Endothelial cell of hepatic sinusoid (primary cell): ENCODE data around the gene NDFIP1.
"Not testable (repeated sequence)": the region's sequence is repeated elsewhere in the genome, so short reads cannot be mapped to it uniquely, and the experiment has no call there.

ENCODE experiments used
- in situ Hi-C: cut with HindIII; loops from 2 replicates; pipeline ENCODE4 v1.10.0; 2017; ENCODE audit warnings: low sequenced_read_pairs

Gene NDFIP1

DNA sequence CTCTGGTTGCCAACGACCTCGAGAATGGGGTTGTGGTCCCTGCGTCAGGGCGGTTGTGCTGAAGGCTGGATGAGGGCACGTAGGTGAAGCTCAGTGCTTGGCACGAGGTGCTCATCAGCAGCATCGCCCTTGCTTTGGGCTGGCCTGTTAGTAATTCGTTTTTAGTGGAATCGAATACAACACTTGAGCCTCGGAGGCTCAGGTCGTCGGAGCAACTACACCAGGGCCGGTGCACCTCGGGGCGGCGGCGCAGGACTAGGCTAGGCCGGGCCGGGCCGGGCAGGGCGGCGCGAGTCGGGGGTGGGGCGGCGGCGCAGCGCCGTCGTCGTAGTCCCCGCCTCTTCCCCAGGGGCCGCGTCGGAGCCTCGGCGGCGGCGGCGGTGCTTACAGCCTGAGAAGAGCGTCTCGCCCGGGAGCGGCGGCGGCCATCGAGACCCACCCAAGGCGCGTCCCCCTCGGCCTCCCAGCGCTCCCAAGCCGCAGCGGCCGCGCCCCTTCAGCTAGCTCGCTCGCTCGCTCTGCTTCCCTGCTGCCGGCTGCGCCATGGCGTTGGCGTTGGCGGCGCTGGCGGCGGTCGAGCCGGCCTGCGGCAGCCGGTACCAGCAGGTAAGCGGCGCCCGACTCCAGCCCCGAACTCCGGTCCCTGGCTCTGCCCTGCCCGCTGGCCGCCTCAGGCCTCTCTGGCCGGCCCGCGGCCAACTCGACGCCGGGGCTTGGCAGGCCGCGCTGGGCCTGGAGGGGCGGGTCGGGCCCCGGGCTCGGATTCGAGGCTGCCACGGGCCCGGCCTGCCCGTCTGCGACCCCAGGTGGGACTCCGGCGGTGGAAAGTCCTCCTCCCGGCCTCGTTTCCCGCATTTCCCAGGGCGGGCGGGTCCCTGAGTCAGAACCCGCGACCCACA lies at the start of gene NDFIP1:
TSS of gene NDFIP1 (plus strand) at position 348 of the 899 bp plus-strand sequence. CDS start at position 544, 196 bp downstream.
- in situ Hi-C loops, result loop anchor here (10.0 kb wide), 1 partner anchor 54 kb away; no protein-coding TSS in a partner anchor

- in situ Hi-C loops, result loop anchor here (10.0 kb wide), 1 partner anchor 45 kb away; the partner anchor contains the start of gene NDFIP1
These were observed 49.2 kb upstream of the NDFIP1 start for GRCh38 chr5:142059304-142059940.

GRCh38 chr5:142063376-142063775 lies 45.2 kb upstream of the NDFIP1 start:
- in situ Hi-C loops, result no loop called here

DNA sequence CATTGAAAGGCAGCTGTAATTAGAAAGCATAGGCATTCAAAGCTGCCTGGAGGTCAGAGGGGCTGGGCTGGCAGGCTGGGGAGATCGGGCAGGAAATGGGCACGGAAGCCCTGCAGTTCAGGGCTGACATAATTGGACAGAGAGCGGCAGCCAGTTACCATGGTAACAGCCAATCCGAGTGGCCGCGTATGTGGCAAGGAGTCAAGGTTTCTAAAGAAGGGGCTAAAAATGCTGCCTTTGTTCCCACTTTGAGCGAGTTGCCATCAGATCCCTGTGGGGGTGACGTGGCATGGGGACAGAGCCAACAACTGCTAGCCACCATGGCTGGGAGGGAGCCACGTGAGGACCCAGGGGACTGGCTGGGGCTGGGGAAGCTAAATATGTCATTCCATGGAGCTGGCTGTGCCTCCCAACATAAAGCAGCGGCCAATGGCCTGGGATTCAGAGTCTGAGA lies 44.7 kb upstream of the NDFIP1 start:
- in situ Hi-C loops, result no loop called here

DNA sequence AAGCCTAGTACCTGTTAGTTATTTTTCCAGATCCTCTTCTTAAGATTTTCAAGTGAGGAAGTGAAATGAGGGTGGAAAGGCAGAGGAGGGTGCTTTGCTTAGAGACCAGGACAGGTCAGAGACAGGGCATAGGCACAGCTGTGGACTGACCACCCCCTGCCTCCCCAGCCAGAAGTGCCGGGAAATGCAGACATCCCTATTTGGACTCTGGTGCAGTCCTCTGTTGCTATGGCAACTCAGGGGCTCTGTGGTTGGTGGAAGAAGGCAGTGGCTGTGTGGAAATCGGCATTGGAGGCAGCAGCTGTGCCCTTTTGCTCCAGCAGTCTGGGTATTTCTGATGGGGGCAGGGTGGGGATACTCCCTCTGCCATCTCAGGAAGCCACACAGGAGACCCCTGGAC lies 43.3 kb upstream of the NDFIP1 start:
- in situ Hi-C loops, result loop anchor here (5.0 kb wide), 2 partner anchors 53 to 82 kb away; partner anchors contain the start of gene GNPDA1

DNA sequence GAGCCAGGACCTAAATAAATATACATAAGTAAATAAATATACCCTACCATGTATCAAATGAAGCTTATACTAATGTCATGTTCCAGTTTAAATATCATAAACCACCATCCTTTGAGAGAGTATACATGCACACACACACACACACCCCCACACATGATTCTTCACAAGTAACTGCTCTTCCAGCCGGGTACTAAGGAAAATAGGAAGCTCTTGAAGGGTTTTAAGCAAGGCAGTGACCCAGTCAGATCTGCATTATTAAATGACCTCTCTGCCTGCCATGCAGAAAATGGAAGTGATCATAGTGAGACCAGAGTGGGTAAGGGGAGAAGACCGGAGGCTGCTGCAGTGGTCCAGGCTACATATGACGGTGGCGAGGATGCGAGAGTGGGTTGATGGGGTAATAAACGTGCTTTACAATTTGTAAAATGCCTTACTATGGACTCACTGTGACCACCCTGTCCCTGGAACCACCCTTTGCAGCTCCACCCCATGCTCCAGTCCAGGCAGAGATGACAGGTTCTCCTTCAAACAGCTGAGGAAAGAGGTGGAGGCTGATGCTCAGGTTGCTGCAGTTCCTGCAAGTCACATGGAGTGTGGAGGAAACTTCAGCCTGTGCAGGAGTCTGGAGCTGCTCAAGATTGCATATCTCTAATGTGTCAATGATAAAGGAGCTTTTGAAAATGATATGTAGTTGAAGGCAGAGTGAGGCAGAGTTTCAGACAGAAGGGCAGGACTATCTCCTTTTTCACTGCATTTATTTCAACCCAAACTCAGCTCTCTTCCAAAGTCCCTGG lies 38.8 kb upstream of the NDFIP1 start:
- in situ Hi-C loops, result loop anchor here (5.0 kb wide), 2 partner anchors 58 to 77 kb away; partner anchors contain the start of gene GNPDA1

DNA sequence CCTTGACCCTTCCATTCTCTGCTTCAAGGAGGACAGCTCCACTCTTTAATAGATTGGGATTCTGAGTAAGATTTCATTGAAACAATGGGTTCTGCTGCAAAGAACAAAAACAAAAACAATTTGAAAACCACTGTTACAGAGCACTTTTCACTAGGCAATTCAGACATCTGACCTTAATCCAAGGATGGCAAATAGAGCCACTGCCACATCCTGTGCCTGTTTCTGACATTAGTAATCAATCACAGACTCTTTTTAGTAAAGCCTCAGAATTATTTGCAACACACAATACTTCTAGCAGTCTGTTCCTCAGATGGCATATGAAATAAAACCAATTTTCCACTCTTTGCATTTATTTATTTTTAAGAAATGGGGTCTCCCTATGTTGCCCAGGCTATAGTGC lies 37.8 kb upstream of the NDFIP1 start:
- in situ Hi-C loops, result no loop called here

DNA sequence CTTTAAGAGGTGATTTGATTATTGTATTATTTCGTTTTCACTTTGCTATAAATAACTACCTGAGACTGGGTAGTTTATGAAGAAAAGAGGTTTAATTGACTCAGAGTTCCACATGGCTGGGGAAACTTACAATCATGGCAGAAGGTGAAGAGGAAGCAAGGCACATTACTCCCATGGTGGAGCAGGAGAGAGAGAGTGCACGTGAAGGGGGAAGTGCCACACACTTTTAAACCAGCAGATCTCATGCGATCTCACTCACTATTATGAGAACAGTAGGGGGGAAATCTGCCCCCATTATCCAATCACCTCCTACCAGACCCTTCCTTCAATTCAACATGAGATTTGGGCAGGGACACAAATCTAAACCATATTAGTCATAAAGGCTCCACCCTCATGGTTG lies 36.1 kb upstream of the NDFIP1 start:
- in situ Hi-C loops, result no loop called here

GRCh38 chr5:142073362-142073988 lies 35.1 kb upstream of the NDFIP1 start:
- in situ Hi-C loops, result no loop called here

GRCh38 chr5:142074006-142074405 lies 34.6 kb upstream of the NDFIP1 start:
- in situ Hi-C loops, result no loop called here

DNA sequence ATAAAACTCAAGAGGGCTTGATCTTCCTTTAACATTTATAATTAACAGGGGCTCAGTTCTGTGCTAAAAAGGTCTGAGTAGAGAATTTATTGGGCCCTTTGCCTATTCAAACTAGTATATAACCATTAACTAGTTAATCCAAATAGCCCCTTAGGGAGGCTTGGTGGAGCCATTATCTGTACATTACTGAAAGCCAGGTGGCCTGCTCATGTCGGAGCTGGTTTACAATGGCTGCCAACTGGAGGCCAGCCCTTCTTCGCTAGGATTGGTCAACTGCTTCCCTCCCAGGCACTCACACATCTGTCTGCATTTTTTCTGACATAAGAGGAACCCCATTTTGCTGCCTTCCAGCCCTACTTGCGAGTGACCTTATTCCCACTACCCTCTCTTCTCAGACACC lies 30.4 kb upstream of the NDFIP1 start:
- in situ Hi-C loops, result no loop called here

- in situ Hi-C loops, result no loop called here
These were observed 29.9 kb upstream of the NDFIP1 start for GRCh38 chr5:142078706-142079105.

DNA sequence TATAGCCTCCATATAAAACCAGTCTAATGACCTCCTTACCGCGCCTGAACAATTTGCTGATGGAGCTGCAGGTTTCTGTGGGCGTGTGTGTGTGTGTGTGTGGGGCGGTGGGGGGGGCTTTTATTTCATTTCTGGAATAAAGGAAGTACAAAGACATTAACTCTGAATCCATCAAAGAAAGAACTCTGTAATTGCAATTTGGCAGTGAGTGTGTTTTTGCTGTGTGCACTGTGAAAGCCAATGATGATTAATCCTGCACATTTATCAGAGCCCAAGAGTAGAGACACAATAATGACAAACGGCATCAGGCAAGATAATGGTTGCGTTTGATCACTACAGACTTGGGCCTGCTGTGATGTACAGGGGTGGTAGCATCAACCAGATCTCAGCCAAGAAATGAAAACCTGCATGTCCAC lies 29.3 kb upstream of the NDFIP1 start:
- in situ Hi-C loops, result no loop called here

DNA sequence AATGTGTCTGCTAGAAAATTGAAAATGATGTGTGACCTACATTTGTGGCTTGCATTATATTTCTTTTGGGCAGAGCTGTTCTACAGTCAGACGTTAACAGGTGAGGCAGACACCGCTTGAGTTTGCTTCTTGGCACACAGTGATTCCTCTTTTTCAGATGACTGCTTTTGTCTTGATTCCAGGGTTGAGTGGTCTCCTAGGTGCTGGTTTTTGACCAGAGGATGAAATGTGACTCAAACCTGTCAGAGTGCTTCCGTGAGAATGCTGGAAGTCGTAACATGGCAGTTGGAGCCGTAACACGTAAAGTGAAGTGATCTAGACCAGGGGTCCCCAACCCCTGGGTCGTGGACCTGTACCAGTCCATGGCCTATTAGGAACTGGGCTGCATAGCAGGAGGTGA lies 28.3 kb upstream of the NDFIP1 start:
- in situ Hi-C loops, result no loop called here

DNA sequence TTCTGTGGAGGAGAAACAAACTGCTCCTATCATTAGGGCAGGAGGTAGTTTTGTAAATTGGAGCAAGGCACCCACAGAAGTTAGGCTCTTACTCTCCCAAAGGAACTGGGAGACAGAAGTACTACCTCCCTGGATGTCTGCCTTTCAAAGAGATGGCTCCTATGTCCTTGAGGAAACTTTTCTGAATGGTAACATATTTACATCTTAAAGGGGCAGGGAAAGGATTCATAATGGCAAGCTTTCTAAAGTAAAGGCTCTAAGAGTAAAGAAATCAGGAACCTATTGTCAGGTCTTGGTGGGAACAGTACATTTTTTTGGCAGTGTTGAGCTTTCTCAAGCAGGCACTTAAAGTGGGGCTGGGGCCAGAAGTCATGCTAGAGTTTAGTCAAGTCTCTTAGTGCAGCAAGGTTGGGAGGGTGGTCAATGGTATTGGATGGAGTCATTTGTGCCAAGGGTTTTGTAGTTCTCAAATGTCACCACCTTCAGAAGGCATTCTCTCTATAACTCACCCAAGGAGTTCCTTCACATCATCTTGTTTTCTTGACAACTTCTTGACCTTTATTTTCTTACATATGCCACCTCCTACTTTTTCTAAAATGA lies 26.3 kb upstream of the NDFIP1 start:
- in situ Hi-C loops, result no loop called here

- in situ Hi-C loops, result no loop called here
These were observed 22.4 kb upstream of the NDFIP1 start for GRCh38 chr5:142086229-142086628.

GRCh38 chr5:142086679-142087078 lies 21.9 kb upstream of the NDFIP1 start:
- in situ Hi-C loops, result no loop called here

GRCh38 chr5:142087920-142088679 lies 20.5 kb upstream of the NDFIP1 start:
- in situ Hi-C loops, result no loop called here

DNA sequence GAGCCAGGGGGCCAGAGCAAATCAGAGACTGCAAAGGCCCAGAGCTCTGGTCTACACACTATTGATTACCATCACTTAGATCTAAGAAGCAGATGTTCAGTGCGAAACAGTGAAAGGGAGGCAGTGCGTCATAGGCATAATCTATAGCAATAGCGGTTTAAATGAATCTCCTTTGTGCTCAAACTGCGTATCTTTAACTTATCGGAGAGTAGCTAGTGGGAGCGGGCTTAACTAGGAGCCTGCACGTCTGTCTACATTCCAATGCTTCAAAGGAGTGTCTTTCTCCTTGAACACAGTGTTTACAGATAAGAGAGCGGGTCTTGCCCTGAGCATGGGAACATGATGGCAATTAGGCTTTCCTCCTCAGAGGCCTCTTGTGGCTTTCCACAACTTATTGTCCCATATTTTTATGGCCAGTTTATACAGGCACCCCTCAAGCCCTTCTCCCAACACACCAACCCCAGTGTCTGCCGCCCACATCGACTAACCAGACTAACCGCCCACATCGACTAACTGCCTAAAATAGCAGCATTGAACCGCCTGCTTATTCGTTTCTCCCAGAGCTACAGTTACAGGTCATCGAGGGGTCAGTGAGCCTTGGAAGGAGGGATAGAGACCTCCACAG lies 19.6 kb upstream of the NDFIP1 start:
- in situ Hi-C loops, result not testable (repeated sequence)
